HG03342 (cell line): ENCODE results near the gene FUZ.

Experiments
- ATAC-seq: cut with Tn5 transposase; IDR thresholded peaks from one replicate; pipeline ENCODE4 v1.9.1; 2021; ENCODE audit warnings: mild to moderate bottlenecking, moderate library complexity; ENCODE audit not compliant: unreplicated experiment

Gene FUZ

DNA sequence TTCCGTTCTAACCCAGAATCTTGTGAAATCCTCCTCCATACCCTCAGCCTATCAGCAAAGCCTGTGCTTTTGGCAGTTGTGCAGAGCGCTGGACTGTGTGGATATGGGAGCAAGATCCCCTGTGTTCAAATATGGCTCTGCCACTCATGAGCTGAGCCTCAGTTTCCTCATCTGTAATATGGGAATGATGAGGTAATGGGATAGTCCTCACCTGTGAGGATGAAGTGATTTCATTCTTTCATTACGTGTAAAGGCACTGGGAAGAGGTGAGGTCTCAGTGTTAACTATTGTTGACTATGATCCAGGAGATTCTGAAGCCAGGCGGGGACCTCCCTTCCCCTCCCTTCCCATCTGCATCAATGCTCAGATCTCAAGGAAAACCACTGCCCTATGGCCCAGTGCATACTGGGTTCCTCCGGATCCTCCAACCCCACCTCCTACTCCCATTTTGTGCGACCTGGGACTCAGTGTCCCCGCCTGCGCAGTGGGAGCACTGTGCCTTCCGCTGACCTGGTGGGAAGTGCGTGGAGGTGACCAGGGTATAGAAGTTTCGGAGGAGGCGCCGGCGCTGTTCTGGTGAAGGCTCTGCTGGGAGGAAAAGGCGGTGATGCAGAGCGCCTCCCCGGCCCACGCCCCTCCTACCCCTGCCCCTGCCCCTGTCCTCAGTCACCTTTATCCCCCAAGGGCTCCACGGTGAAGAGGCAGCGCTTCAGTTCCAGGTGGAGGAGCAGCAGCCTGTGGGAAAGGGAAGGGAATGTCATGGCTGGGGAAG, 5.0 kb downstream of the FUZ start:
- no peak for ATAC-seq

DNA sequence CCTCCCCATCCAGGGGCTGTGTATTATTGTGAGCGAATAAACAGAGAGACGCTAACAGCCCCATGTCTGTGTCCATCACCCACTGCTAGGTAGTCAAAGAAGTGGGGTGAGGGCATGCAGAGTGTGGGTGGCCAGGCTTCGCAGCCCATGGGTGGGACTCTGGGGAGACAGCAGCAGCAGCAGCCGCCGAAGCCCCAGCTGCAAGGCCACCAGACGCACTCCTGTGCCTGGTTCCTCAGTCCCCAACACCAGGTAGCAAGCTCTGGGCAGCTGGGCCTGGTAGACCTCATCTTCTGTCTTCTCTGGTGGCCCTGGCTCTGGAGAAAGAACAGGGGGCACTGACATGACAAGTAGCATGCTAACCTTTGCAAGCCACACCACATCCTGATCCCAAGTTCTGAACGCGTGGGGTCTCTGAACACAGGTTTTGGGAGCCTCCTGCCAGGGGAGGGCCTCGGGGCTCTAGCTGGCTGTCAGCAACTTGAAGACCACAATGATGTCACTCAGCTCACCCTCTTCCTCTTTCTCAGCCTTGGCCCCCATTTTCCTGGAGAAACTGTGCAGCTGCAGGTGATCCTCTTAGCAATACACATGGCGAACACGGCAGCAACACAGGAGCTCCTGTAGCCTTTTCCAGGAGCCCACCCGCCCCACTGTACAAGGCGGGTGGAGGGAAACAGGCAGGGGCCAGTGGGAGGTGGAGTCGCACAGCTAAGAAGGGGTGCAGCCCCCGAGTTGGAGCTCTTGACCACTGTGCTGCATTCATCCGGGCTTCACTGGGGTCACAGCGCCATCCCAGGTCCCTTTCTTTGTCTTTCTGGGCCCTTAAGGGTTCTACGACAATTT, 5.8 kb downstream of the FUZ start:
- ATAC-seq = no peak

DNA sequence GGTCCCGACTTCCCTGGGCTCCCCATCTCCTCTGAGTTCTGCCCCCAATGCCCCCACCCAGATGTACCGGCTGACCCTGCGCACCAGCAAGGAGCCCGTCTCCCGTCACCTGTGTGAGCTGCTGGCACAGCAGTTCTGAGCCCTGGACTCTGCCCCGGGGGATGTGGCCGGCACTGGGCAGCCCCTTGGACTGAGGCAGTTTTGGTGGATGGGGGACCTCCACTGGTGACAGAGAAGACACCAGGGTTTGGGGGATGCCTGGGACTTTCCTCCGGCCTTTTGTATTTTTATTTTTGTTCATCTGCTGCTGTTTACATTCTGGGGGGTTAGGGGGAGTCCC, 6.5 kb downstream of the FUZ start:
- no peak for ATAC-seq

GRCh38 chr19:49805822-49806619, 7.1 kb downstream of the FUZ start:
- no peak for ATAC-seq

- ATAC-seq = no peak
These were observed 9.6 kb downstream of the FUZ start for GRCh38 chr19:49803529-49803856.

DNA sequence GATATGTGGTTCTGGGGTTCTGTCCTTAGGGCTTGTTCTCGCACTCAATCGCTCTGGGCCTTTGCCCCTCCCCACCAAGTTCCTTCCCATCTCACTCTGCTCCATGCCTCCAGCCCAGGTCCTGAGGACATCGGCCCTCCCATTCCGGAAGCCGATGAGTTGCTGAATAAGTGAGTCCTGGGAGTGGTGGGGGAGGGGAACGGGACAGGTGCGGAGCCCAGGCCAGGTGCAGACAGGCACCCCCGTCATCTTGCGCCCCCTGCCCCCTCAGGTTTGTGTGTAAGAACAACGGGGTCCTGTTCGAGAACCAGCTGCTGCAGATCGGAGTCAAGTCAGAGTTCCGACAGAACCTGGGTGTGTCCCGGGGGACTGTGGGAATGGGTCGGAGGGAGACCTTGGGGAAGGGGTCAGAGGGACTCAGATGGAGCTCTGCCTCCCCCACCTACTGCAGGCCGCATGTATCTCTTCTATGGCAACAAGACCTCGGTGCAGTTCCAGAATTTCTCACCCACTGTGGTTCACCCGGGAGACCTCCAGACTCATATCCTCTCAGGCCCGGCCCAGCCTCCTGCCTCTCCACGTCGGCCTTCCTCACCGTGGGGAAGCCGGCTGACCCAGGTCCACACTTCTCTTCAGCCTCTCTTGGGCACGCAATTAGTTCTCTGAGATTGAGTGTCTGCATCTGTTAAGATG, 10.1 kb downstream of the FUZ start:
- ATAC-seq = no peak

- no peak for ATAC-seq
These were observed 11.0 kb downstream of the FUZ start for GRCh38 chr19:49801966-49802661.

DNA sequence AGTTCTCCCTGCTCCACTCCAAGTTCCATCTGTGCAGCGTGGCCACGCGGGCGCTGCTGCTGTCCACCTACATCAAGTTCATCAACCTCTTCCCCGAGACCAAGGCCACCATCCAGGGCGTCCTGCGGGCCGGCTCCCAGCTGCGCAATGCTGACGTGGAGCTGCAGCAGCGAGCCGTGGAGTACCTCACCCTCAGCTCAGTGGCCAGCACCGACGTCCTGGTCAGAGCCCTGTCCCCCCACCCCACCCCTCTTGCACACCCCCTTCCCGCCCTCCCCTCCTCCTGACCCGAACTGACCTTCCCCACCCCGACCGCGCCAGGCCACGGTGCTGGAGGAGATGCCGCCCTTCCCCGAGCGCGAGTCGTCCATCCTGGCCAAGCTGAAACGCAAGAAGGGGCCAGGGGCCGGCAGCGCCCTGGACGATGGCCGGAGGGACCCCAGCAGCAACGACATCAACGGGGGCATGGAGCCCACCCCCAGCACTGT, 11.6 kb downstream of the FUZ start:
- no peak for ATAC-seq

- ATAC-seq = no peak
These were observed 12.3 kb downstream of the FUZ start for GRCh38 chr19:49800771-49801170.

- no peak for ATAC-seq
These were observed 13.2 kb downstream of the FUZ start for GRCh38 chr19:49799798-49800376.

DNA sequence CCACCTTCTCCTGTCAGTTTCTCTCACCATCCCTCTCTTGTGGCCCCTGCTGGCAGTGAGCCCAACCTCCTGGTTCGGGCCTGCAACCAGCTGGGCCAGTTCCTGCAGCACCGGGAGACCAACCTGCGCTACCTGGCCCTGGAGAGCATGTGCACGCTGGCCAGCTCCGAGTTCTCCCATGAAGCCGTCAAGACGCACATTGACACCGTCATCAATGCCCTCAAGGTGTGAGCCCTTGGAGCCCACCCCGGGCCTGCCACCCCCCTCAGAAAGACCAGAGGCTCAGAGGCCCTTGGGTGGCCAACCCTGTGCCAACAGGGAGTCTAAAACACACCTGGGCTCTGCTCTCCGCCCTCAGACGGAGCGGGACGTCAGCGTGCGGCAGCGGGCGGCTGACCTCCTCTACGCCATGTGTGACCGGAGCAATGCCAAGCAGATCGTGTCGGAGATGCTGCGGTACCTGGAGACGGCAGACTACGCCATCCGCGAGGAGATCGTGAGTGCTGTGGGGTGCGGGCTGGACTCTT, 13.8 kb downstream of the FUZ start:
- no peak for ATAC-seq

- ATAC-seq = no peak
These were observed 14.5 kb downstream of the FUZ start for GRCh38 chr19:49798574-49798973.

DNA sequence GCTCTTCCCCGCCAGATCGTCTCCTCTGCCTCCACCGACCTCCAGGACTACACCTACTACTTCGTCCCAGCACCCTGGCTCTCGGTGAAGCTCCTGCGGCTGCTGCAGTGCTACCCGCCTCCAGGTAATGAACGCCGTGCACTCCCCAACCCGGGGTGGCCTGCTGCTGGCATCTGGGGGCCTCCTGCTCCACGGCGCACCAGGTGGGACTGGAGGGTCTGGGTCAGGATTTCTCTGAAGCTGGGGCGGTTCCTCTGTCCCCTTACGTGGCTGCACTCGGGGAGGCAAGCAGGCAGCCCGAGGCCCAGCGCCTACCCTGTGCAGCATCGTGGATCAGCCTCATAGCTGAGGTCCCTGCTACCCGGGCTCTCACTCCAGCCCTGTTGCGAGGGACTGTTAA, 17.5 kb downstream of the FUZ start:
- ATAC-seq = no peak

DNA sequence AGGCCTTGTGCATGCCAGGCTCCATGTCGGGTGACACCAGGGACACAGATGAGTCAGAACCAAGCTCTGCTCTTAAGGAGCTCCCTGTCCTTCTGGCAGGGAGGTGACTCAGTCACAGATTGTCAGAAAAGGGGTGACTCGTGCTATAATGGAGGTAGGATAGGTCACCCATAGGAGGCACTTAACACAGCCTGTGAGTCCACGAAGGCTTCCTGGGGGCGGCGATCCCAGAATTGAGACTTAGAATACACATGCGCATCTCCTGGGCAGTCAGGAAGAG, 19.6 kb downstream of the FUZ start:
- ATAC-seq = no peak

- ATAC-seq = no peak
These were observed 20.1 kb downstream of the FUZ start for GRCh38 chr19:49792829-49793560.

- ATAC-seq = no peak
These were observed 21.2 kb downstream of the FUZ start for GRCh38 chr19:49791776-49792445.

DNA sequence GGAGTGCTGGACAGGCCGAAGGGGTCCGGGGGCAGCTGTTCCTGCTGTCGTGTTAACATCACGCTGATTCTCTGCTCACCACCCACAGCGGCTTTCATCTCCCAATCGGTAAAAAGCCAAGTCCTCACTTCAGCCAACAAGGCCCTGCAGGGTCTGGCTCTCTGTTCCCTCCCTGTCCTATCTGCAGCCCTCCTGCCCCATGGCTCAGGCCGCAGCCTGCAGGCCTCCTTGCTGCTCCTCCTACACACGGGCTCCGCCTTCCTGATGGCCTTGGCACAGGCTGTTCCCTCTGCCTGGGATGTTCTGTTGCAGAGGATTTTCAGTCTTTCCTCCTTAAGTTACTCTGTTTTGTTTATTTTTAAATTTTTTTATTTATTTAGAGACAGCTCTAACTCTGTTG, 22.2 kb downstream of the FUZ start:
- ATAC-seq = no peak

GRCh38 chr19:49788857-49789256, 24.2 kb downstream of the FUZ start:
- ATAC-seq = no peak

- no peak for ATAC-seq
These were observed 25.3 kb downstream of the FUZ start for GRCh38 chr19:49787746-49788145.
